ENCODE data around the gene SPEG. TPM values are rescaled to one million over a fixed set of nuclear protein-coding genes. Genes with fewer than 3 reads are reported as not detected.
A peak's percentile ranks its signal among the peaks of the same experiment; 100 is the strongest.

SPEG gene
- total and polyA plus RNA-seq, 2 donors (not counting 3 experiments of a cell fraction or from before 2014, with no cell fraction given): 0.84 to 3.5 TPM

DNA sequence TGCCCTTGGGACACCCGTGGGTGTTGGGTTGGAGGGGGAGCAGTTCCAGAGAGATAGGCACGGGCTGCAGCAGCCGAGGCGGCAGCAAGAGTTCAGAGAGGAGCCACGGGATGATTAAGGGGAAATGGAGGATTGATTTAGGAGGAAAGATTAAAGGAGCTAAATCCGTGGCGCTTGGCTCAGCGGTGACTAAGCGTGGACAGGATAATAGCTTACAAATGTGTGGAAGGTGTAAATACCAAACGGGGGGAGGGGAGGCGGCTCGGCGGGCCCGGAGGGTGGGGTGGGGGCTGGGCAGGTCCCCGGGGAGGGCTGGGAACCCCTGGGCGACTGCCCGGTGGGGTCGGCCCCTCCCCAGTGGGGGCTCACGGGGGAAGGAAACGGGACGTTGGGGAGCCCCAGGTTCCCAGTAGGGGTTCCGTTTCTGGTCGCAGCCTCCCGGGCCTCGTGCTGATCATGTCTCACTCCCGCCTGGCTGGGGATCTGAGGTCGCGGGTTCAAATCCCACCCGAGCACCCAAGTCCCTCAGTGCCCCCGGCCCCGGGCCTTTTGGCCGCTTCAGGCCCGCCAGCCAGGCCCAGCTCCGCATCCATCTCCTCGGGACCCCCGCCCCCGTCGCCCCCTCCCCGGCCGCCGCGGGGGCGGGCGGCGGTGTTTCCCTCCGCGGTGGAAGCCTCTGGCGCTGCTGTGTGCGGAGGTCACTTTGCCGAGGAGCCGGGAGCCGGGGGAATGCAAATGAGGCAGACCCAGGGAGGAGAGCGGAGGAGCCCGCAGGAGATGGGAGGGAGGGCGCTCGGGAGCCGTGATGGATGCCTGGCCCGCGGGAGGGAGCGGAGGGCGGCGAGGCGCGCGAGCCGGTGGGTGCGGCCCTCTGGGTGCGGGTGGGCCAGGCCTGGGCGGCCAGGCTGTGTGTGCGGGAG is 87.7 kb downstream of the SPEG start:
- dilution Hi-C loops (cut with MboI; ENCODE audit: extremely low pct_ligation_motif_present, low sequenced_read_pairs): no loop called here
- Histone ChIP-seq H3K4me2 (ENCODE audit: insufficient read depth, low read length) (no peak overlapping the region), H3K27me3 (ENCODE audit: control insufficient read depth in 2 of 2, insufficient read depth in 2 of 2, low read length in 2 of 2) (peaks cover 57 to 64% of the 10 kb centered on the region in 2 experiments), H3K36me3 (ENCODE audit: control insufficient read depth in 2 of 2, extremely low read depth in 1 of 2, insufficient read depth in 2 of 2, low read length in 2 of 2) (no peaks in the 10 kb centered on the region), H4K20me1 (replicated peaks; ENCODE audit: control insufficient read depth, extremely low read depth, insufficient read depth, low read length) (no peaks in the 10 kb centered on the region), H3K4me3 (replicated peaks in 1 of 3; ENCODE audit: insufficient read depth in 1 of 3, low read depth in 1 of 3, low read length in 3 of 3) (no peak overlapping the region), H3K9me3 (replicated peaks; ENCODE audit: control insufficient read depth, insufficient read depth, low read length) (no peaks in the 10 kb centered on the region), H3K27ac (ENCODE audit: insufficient read depth, low read depth, low read length) (no peak overlapping the region), H2AFZ (ENCODE audit: low read depth, low read length) (no peak overlapping the region), H3K79me2 (ENCODE audit: control insufficient read depth, insufficient read depth, low read length) (no peaks in the 10 kb centered on the region), H3K4me1 (ENCODE audit: control insufficient read depth, extremely low read depth, insufficient read depth, low read length) (no peaks in the 10 kb centered on the region), H3K9ac (replicated peaks; ENCODE audit: extremely low read depth, insufficient read depth, low read length) (no peak overlapping the region), H3K9me1 (replicated peaks; ENCODE audit: control insufficient read depth, extremely low read depth, insufficient read depth, low read length) (no peaks in the 10 kb centered on the region)
- intact Hi-C loops (cut with micrococcal nuclease): no loop called here
- POLR2A ChIA-PET: no interaction called here
- DNase-seq (ENCODE audit: low read depth, low spot score) (no peak), FAIRE-seq (no peak)
- BruUV-seq (replicated peaks): no TSS peak
- CTCF ChIA-PET: interaction anchor here (0.6 to 12.6 kb wide), 15 partner anchors 8 to 1248 kb away, joined by 3 to 731 read pairs (median 4); partner anchors contain the start of genes ASIC4 and GMPPA
- TF ChIP-seq, protein P1, sequence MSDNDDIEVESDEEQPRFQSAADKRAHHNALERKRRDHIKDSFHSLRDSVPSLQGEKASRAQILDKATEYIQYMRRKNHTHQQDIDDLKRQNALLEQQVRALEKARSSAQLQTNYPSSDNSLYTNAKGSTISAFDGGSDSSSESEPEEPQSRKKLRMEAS (IDR thresholded peaks at IDR 0.05; ENCODE audit: insufficient read depth, insufficient read length): no peak
- peak; percentile 86 for TF ChIP-seq EZH2 (IDR thresholded peaks at IDR 0.05; ENCODE audit: borderline replicate concordance, low read depth, low read length, severe bottlenecking)

DNA sequence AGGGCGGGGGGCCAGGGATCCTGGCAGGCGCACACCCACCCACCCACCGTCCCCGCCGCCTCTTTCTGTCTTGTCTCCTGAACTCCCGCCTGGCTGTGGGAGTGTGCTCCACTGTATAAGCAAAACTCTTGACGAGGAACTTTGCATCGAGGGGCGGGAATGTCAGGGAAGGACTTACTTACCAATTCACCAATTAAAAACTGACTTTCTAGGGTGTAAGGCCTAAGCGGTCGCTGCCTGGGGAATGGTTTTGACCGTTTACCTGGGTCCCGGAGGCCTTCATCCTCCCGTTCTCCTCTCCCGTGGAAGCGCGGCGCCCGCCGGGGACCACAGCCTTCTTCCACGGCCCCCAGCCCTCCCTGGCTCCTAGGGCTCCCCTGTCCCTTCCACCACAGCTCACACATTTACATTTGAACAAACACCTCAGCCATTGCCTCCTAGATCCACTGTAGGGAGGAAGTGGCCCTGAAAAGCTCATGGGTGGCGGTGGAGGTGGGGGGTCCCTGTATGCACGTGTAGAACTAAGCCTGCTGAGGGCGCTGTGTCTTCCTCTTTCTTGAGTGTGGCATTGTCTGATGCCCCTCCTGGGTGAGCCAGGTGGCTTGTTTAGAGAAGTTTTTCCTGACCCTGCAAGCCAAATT is 88.5 kb downstream of the SPEG start:
- ChIA-PET POLR2A (no interaction called here), CTCF (interaction anchor here (1.7 to 12.6 kb wide), 3 partner anchors 13 to 121 kb away, joined by 6 to 731 read pairs (median 329); partner anchors contain the start of gene GMPPA)
- Histone ChIP-seq H3K9ac (replicated peaks; ENCODE audit: extremely low read depth, insufficient read depth, low read length) (no peak overlapping the region), H3K27me3 (ENCODE audit: control insufficient read depth in 2 of 2, insufficient read depth in 2 of 2, low read length in 2 of 2) (peaks cover 61 to 64% of the 10 kb centered on the region in 2 experiments), H3K9me3 (replicated peaks; ENCODE audit: control insufficient read depth, insufficient read depth, low read length) (no peaks in the 10 kb centered on the region), H2AFZ (ENCODE audit: low read depth, low read length) (no peak overlapping the region), H3K4me2 (ENCODE audit: insufficient read depth, low read length) (no peak overlapping the region), H3K4me1 (ENCODE audit: control insufficient read depth, extremely low read depth, insufficient read depth, low read length) (no peaks in the 10 kb centered on the region), H3K36me3 (ENCODE audit: control insufficient read depth in 2 of 2, extremely low read depth in 1 of 2, insufficient read depth in 2 of 2, low read length in 2 of 2) (no peaks in the 10 kb centered on the region), H3K4me3 (replicated peaks in 1 of 3; ENCODE audit: insufficient read depth in 1 of 3, low read depth in 1 of 3, low read length in 3 of 3) (no peak overlapping the region), H3K9me1 (replicated peaks; ENCODE audit: control insufficient read depth, extremely low read depth, insufficient read depth, low read length) (no peaks in the 10 kb centered on the region), H4K20me1 (replicated peaks; ENCODE audit: control insufficient read depth, extremely low read depth, insufficient read depth, low read length) (no peaks in the 10 kb centered on the region), H3K27ac (ENCODE audit: insufficient read depth, low read depth, low read length) (no peak overlapping the region), H3K79me2 (ENCODE audit: control insufficient read depth, insufficient read depth, low read length) (no peaks in the 10 kb centered on the region)
- DNase-seq (ENCODE audit: low read depth, low spot score) (no peak), FAIRE-seq (no peak)
- TF ChIP-seq GATA2 (IDR thresholded peaks at IDR 0.05; ENCODE audit: insufficient read depth, insufficient read length, low read depth, low read length) (no peak), EZH2 (IDR thresholded peaks at IDR 0.05; ENCODE audit: borderline replicate concordance, low read depth, low read length, severe bottlenecking) (peak; percentile 79)
- intact Hi-C loops (cut with micrococcal nuclease) (no loop called here), dilution Hi-C loops (cut with MboI; ENCODE audit: extremely low pct_ligation_motif_present, low sequenced_read_pairs) (no loop called here)
- no TSS peak for BruUV-seq (replicated peaks)
